ENCODE results near the gene OR56A1. TPM values are rescaled to one million over a fixed set of nuclear protein-coding genes. Genes with fewer than 3 reads are reported as not detected.

The OR56A1 gene
- total RNA-seq, 2 donors from 2014 or later: not detected

DNA sequence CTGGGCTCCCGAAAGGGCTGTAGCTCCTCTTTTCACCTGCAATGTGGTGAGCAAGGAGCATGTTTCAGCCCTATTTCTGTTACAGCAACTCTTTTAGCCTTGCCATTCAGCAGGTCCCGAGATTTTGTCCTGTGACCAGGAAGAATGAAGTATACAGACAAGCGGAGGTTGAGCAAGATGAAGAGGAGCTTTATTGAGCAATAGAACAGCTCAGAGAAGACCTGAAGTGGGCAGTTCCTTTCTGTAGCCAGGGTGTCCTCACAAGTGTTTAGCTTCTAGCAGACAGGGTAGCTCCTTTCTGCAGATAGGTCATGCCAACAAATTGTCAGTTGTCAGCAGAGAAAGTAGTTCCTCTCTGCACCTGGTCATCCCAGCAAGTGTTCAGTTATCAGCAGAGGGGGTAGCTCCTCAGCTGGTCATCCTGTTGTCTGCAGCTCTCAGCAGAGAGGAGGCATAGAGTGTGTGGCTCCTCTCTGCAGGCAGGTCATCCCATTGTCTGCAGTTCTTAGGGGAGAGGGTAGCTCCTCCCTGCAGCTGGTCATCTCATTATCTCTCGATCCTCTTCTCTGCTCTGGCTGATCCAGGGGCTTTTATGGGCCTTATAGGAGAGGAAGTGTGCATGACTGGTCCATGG lies 18.4 kb downstream of the OR56A1 start:
- H3K27me3 ChIP-seq (replicated peaks; ENCODE audit: insufficient read depth): no peaks in the 10 kb centered on the region
- H3K27ac ChIP-seq: no peak overlapping the region
- no peak for DNase-seq (ENCODE audit: low spot score)
- no peak overlapping the region for H3K4me3 ChIP-seq
- no peaks in the 10 kb centered on the region for H3K36me3 ChIP-seq
- intact Hi-C loops (cut with DNase I): no loop called here
- TF ChIP-seq, protein P1, sequence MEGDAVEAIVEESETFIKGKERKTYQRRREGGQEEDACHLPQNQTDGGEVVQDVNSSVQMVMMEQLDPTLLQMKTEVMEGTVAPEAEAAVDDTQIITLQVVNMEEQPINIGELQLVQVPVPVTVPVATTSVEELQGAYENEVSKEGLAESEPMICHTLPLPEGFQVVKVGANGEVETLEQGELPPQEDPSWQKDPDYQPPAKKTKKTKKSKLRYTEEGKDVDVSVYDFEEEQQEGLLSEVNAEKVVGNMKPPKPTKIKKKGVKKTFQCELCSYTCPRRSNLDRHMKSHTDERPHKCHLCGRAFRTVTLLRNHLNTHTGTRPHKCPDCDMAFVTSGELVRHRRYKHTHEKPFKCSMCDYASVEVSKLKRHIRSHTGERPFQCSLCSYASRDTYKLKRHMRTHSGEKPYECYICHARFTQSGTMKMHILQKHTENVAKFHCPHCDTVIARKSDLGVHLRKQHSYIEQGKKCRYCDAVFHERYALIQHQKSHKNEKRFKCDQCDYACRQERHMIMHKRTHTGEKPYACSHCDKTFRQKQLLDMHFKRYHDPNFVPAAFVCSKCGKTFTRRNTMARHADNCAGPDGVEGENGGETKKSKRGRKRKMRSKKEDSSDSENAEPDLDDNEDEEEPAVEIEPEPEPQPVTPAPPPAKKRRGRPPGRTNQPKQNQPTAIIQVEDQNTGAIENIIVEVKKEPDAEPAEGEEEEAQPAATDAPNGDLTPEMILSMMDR (IDR thresholded peaks at IDR 0.05): no peak
- TF ChIP-seq POLR2A (IDR thresholded peaks at IDR 0.05) (no peak), POLR2AphosphoS5 (IDR thresholded peaks at IDR 0.05) (no peak)
- no peaks in the 10 kb centered on the region for H3K9me3 ChIP-seq
- H3K4me1 ChIP-seq (replicated peaks): no peaks in the 10 kb centered on the region
- WGBS: 80% methylated on average over 4 of the region's 4 CpGs

DNA sequence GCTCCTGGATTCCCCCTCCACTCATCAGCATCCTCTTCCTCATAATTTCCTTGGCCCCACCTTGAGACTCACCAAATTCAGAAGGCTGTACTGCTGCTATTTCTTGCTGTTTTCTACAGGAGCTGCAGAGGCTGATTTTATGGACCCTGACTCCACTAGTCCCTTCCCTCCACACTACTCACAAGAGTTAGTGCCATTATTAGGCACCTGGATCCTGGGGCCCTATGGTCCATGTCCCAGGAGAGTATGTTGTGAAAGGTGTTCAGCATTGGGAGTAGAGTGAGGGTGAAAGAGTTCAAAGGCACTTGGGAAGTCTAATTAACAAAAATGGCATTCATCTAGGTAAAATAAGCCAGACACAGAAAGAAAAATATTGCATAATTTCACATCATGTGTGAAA lies 23.7 kb downstream of the OR56A1 start, which contains the start of gene OR56A4:
Gene OR56A4, minus strand, starts transcription at position 101 of the 400 bp plus-strand sequence. CDS start 3,954 bp downstream, outside the sequence.
- no peaks in the 10 kb centered on the region for H3K9me3 ChIP-seq
- no peak for DNase-seq (ENCODE audit: low spot score)
- H3K4me3 ChIP-seq: no peak within 1 kb of the TSS
- H3K36me3 ChIP-seq: no peaks in the 10 kb centered on the region
- no peaks in the 10 kb centered on the region for H3K4me1 ChIP-seq (replicated peaks)
- H3K27ac ChIP-seq: no peak within 1 kb of the TSS
- H3K27me3 ChIP-seq (replicated peaks; ENCODE audit: insufficient read depth): no peaks in the 10 kb centered on the region
- TF ChIP-seq POLR2A (IDR thresholded peaks at IDR 0.05) (no peak), POLR2AphosphoS5 (IDR thresholded peaks at IDR 0.05) (no peak)
- TF ChIP-seq, protein P1 (IDR thresholded peaks at IDR 0.05): no peak
- intact Hi-C loops (cut with DNase I): no loop called here

DNA sequence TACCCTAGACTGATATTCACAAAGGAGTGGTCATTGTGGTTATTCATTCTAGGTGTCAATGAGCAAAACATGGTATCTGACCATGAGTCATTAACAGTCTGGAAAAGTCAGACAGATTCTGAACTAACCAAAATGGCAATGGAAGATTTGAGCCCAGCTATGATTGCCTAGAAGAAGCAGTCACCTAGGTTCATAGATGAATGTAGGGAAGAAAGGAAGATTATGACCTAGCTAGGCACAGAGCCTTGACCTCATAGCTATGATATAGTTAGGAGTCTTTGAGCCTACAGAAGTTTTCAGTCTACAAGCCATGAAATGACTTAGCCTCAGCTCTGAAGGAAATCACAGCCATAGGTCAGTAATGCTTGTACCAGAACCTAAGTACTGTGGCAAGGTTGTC lies 24.2 kb downstream of the OR56A1 start:
- Histone ChIP-seq H3K4me3 (no peak overlapping the region), H3K4me1 (replicated peaks) (no peaks in the 10 kb centered on the region), H3K27me3 (replicated peaks; ENCODE audit: insufficient read depth) (no peaks in the 10 kb centered on the region), H3K36me3 (no peaks in the 10 kb centered on the region), H3K27ac (no peak overlapping the region), H3K9me3 (no peaks in the 10 kb centered on the region)
- intact Hi-C loops (cut with DNase I): no loop called here
- no peak for DNase-seq (ENCODE audit: low spot score)
- TF ChIP-seq, protein P1 (IDR thresholded peaks at IDR 0.05): no peak
- TF ChIP-seq POLR2A (IDR thresholded peaks at IDR 0.05): no peak
- no peak for TF ChIP-seq POLR2AphosphoS5 (IDR thresholded peaks at IDR 0.05)

DNA sequence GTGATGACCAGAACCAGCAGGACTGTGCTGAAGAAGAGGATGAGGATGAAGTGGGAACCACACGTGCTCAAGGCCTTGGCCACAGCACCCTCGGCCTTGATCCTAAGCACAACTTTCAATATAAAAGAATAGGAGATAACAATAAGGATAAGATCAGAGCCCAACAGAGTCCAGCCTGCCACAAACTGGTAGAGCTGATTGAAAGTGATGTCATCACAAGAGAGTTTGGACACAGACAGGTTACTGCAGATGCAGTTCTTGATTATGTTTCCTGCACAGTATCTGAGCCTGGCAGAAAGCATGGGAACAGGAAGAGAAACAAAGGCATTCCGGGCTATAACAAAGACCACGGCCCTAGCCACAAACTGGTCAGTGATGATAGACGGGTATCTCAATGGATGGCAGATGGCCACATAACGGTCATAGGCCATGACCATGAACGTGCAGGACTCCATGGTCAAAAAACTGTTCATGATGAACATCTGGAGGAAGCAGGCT lies 28.3 kb downstream of the OR56A1 start:
- 86% methylated on average over 7 of the region's 7 CpGs for WGBS
- Histone ChIP-seq H3K9me3 (no peaks in the 10 kb centered on the region), H3K36me3 (no peaks in the 10 kb centered on the region), H3K27me3 (replicated peaks; ENCODE audit: insufficient read depth) (no peaks in the 10 kb centered on the region), H3K4me1 (replicated peaks) (no peaks in the 10 kb centered on the region), H3K27ac (no peak overlapping the region), H3K4me3 (no peak overlapping the region)
- DNase-seq (ENCODE audit: low spot score): no peak
- TF ChIP-seq, protein P1 (IDR thresholded peaks at IDR 0.05): no peak
- no peak for TF ChIP-seq POLR2AphosphoS5 (IDR thresholded peaks at IDR 0.05)
- TF ChIP-seq POLR2A (IDR thresholded peaks at IDR 0.05): no peak
- intact Hi-C loops (cut with DNase I): no loop called here

DNA sequence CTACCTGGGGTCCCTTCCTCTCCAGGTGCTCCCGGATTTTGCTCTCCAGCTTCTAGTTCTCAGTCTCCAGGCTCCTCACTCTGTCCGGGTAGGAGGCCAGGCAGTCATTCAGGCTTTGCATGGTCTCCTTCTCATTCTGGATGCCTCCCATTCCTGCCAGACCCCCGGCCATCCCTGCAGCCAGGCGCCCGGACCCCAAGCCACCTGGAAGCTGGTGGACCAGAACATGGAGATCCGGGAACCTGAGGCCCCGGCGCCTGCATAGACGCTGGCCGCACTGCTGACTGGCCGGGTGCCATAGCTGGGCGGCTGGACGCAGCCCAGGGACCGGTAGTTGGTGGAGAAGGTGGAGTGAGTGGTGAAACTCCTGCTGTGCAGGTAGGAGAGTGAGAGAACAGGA lies 35.8 kb downstream of the OR56A1 start:
- TF ChIP-seq, protein P1 (IDR thresholded peaks at IDR 0.05): no peak
- TF ChIP-seq POLR2A (IDR thresholded peaks at IDR 0.05) (no peak), POLR2AphosphoS5 (IDR thresholded peaks at IDR 0.05) (no peak)
- H3K4me3 ChIP-seq: no peak overlapping the region
- no peaks in the 10 kb centered on the region for H3K27me3 ChIP-seq (replicated peaks; ENCODE audit: insufficient read depth)
- no peaks in the 10 kb centered on the region for H3K9me3 ChIP-seq
- H3K4me1 ChIP-seq (replicated peaks): no peaks in the 10 kb centered on the region
- no peak overlapping the region for H3K27ac ChIP-seq
- no peak for DNase-seq (ENCODE audit: low spot score)
- intact Hi-C loops (cut with DNase I): no loop called here
- 86% methylated on average over 14 of the region's 14 CpGs for WGBS
- H3K36me3 ChIP-seq: no peaks in the 10 kb centered on the region

All from prostate gland (tissue), 2 donors.